Kidney (tissue), 14 donors: Measurements from ENCODE around the gene PIGX. TPM values are rescaled to one million over a fixed set of nuclear protein-coding genes. Genes with fewer than 3 reads are reported as not detected.

ENCODE experiments used
- DNase-seq, 5 donors: peaks; one replicate each; pipeline ENCODE4 v3.0.0-alpha.2; 2013 to 2020
- FAIRE-seq: peaks from 2 replicates; lab custom pipeline; 2012; peaks lifted over from hg19 to GRCh38; lab: Jason Lieb, UNC
- H3K27ac ChIP-seq, 2 donors: one replicate each; pipeline ENCODE4 v1.7.0; 2013; ENCODE audit warnings: low read depth in 2 of 2, low read length in 2 of 2, inconsistent platforms in 1 of 2
- H3K27me3 ChIP-seq: one replicate; pipeline ENCODE4 v1.7.1; 2013; ENCODE audit warnings: low read length, inconsistent platforms; ENCODE audit not compliant: control insufficient read depth, insufficient read depth
- H3K36me3 ChIP-seq, 3 donors: one replicate each; pipeline versions ENCODE4 v1.7.0 to v1.7.1; 2013; ENCODE audit warnings: low read length in 3 of 3, control low read depth in 1 of 3, inconsistent platforms in 1 of 3; ENCODE audit not compliant: insufficient read depth in 3 of 3, control insufficient read depth in 2 of 3
- H3K4me1 ChIP-seq, 3 donors: one replicate each; pipeline versions ENCODE4 v1.7.0 to v1.7.1; 2013; ENCODE audit warnings: low read length in 3 of 3, inconsistent platforms in 1 of 3, low read depth in 1 of 3; ENCODE audit not compliant: control insufficient read depth in 2 of 3, insufficient read depth in 2 of 3
- H3K4me3 ChIP-seq, 3 donors: one replicate each; pipeline versions ENCODE4 v1.7.0 to v1.8.1; 2013; ENCODE audit warnings: low read length in 3 of 3, control low read depth in 1 of 3, inconsistent platforms in 1 of 3
- H3K9ac ChIP-seq, 3 donors: one replicate each; pipeline versions ENCODE4 v1.7.0 to v1.7.1; 2013; ENCODE audit warnings: low read length in 3 of 3, control low read depth in 1 of 3, inconsistent platforms in 1 of 3
- H3K9me3 ChIP-seq, 3 donors: one replicate each; pipeline versions ENCODE4 v1.7.0 to v1.7.1; 2013; ENCODE audit warnings: low read length in 3 of 3, control low read depth in 1 of 3, inconsistent platforms in 1 of 3; ENCODE audit not compliant: control insufficient read depth in 2 of 3, insufficient read depth in 1 of 3
- intact Hi-C: fragments of 100-400 bp; cut with DNase I; formaldehyde crosslinking; loops from one replicate; pipeline ENCODE4 v1.11.1; 2022
- polyA plus RNA-seq: library from polyadenylated mRNA; stranded (reverse); fragments of 350-450 nt; fragmentation: Illumina TruSeq; extraction: RNeasy Lipid Tissue Mini Kit (QIAGEN cat#74804); gene quantifications from one replicate; pipeline ENCODE4 v1.2.3, GENCODE V29; 2014; ENCODE audit warnings: low read depth, low replicate concordance; ENCODE audit not compliant: insufficient read depth
- total RNA-seq: library from RNA; stranded (reverse); fragmentation: NEBNext Ultra II Directional; extraction: Animal tissue kit (Norgen Biotek cat#: 25700); gene quantifications from one replicate; pipeline ENCODE4 v1.2.1, GENCODE V29; 2021
- TF ChIP-seq, protein P1 (sequence below): IDR thresholded peaks from 3 replicates; pipeline ENCODE4 v1.5.1; 2012; ENCODE audit warnings: mild to moderate bottlenecking, moderate library complexity, borderline replicate concordance; ENCODE audit not compliant: insufficient read depth; ENCODE audit errors: extremely low read depth
- donor health status: control.
- donor health status: control.
- donor health status: control.
- donor health status: control.
- donor health status: control.
- donor health status: DM: yes; HTN: yes; CAD: no.
- donor health status: Normal renal cell carcinoma (clear cell type).

PIGX gene
- total and polyA plus RNA-seq, 2 donors from 2014 or later, result 15.7 to 19.6 TPM

DNA sequence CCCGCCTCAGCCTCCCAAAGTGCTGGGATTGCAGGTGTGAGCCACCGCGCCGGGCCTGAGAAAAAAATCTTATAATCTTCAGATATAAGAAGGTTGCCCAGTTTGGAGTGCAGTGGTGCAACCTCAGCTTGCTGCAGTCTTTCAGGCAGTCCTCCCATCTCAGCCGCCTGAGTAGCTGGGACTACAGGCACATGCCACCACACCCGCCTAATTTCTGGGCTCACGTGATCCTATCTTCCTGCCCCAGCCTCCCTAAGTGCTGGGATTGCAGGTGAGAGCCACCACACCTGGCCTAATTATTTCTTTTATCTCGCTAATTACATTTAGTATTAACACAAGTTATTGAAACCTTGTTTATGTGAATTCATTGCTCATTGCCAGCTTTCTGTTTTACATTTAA lies 41.0 kb downstream of the PIGX start:
- H3K9ac ChIP-seq, result no peak overlapping the region
- H3K9me3 ChIP-seq, result peaks cover 0 to 7% (median 0%) of the 10 kb centered on the region in 3 donors
- H3K27me3 ChIP-seq, result no peaks in the 10 kb centered on the region
- TF ChIP-seq, protein P1, sequence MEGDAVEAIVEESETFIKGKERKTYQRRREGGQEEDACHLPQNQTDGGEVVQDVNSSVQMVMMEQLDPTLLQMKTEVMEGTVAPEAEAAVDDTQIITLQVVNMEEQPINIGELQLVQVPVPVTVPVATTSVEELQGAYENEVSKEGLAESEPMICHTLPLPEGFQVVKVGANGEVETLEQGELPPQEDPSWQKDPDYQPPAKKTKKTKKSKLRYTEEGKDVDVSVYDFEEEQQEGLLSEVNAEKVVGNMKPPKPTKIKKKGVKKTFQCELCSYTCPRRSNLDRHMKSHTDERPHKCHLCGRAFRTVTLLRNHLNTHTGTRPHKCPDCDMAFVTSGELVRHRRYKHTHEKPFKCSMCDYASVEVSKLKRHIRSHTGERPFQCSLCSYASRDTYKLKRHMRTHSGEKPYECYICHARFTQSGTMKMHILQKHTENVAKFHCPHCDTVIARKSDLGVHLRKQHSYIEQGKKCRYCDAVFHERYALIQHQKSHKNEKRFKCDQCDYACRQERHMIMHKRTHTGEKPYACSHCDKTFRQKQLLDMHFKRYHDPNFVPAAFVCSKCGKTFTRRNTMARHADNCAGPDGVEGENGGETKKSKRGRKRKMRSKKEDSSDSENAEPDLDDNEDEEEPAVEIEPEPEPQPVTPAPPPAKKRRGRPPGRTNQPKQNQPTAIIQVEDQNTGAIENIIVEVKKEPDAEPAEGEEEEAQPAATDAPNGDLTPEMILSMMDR, result no peak
- peaks cover 0 to 3% (median 0%) of the 10 kb centered on the region in 3 donors for H3K4me1 ChIP-seq
- FAIRE-seq, result no peak
- H3K4me3 ChIP-seq, result no peak overlapping the region
- H3K36me3 ChIP-seq, result peaks cover 0 to 3% (median 2%) of the 10 kb centered on the region in 3 donors
- no peak overlapping the region for H3K27ac ChIP-seq
- DNase-seq, result no peak
- intact Hi-C loops, result no loop called here

DNA sequence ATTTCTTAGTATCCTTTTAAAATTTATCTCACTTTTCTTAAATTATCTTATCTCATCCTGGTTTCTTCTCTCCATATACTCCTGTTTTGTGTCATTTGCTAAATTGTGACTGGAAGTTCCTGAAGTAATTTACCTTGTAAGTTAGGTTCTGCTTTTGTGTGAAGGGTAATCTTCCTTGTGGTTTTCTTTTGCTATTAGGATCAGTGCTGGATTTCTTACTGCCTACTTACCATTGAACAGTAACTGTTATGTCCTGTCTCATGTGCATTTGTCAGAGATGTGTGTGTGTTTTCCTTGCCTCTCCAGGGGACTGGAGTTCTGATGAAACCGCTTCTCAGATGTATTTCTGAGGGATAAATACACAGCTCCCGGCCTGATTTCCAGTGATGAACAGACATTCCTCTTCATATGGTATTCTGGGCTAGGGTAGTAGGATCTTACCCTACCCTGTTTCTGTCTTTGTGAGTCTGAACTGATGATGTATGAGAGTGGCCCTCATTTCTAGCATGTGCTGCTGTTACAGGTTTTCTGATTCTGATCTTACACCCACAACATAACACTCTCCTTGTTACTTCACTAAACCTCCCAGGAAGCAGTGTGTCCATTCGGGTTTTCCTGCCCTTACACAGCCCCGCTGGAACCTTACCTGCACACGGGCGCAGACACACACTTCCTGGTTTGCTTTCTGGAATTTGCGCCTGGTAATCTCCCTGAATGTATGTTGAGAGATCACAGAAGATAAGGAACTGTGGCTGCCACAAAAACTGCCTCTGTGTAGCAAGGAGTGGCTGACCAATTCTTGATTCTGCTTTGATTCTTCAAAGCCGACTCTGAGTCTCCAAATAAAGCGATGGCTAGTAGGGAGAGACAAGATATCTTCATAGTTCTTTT lies 42.2 kb downstream of the PIGX start:
- no peak overlapping the region for H3K9ac ChIP-seq
- H3K9me3 ChIP-seq, result peaks cover 0 to 7% (median 0%) of the 10 kb centered on the region in 3 donors
- no peak overlapping the region for H3K4me3 ChIP-seq
- H3K4me1 ChIP-seq, result peaks cover 0 to 3% (median 0%) of the 10 kb centered on the region in 3 donors
- peaks cover 0 to 3% (median 0%) of the 10 kb centered on the region in 3 donors for H3K36me3 ChIP-seq
- intact Hi-C loops, result no loop called here
- TF ChIP-seq, protein P1, result no peak
- DNase-seq (peak in 2 of 5 donors; percentile 38 to 40), FAIRE-seq (no peak)
- H3K27ac ChIP-seq, result no peak overlapping the region
- H3K27me3 ChIP-seq, result no peaks in the 10 kb centered on the region

DNA sequence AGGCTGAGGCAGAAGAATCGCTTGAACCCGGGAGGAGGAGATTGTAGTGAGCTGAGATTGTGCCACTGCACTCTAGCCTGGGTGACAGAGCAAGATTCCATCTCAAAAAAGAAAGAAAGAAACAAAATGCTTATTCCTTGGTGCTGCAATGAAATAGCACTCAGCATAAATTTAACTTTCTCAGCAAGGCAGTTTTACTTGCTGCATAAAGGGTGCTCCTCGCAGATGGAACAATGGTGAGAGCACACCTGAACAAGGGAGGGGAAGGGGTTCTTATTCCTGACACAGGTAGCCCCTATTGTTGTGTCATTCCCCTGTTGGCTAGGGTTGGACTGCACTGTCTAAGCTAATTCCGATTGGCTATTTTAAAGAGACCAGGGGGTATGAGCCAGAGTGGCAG lies 44.6 kb downstream of the PIGX start:
- TF ChIP-seq, protein P1, result no peak
- peaks cover 0 to 7% (median 0%) of the 10 kb centered on the region in 3 donors for H3K9me3 ChIP-seq
- no peak overlapping the region for H3K27ac ChIP-seq
- H3K27me3 ChIP-seq, result no peaks in the 10 kb centered on the region
- H3K4me3 ChIP-seq, result no peak overlapping the region
- peaks cover 0 to 3% (median 0%) of the 10 kb centered on the region in 3 donors for H3K4me1 ChIP-seq
- intact Hi-C loops, result no loop called here
- no peak for FAIRE-seq
- no peak for DNase-seq
- H3K9ac ChIP-seq, result no peak overlapping the region
- peaks cover 0 to 3% (median 0%) of the 10 kb centered on the region in 3 donors for H3K36me3 ChIP-seq
